HEK293 (cell line): ENCODE results near the gene TET1.
"Not testable (repeated sequence)": the region's sequence is repeated elsewhere in the genome, so short reads cannot be mapped to it uniquely, and the experiment has no call there.

Experiments used
- CTCF ChIA-PET: fragments of 350-600 bp; formaldehyde crosslinking; extraction: SDS; loops from one replicate; lab custom pipeline; 2021; ENCODE audit warnings: antibody characterized with exemption; lab: Yijun Ruan, JAX
- POLR2A ChIA-PET: fragments of 300-600 bp; formaldehyde crosslinking; extraction: SDS; loops from one replicate; lab custom pipeline; 2020; ENCODE audit warnings: antibody characterized with exemption, inconsistent platforms; lab: Yijun Ruan, JAX
- H3K27ac ChIP-seq: fragments of 200-500 bp; sonication (Bioruptor generic); 2 replicates; pipeline ENCODE4 v1.5.1; 2014; ENCODE audit warnings: low read depth, low read length, control low read depth, inconsistent platforms; ENCODE audit errors: extremely low read depth
- H3K36me3 ChIP-seq, 2 experiments: fragments of 200-500 bp in 1 of 2; sonication (Bioruptor generic) in 1 of 2; 1 replicate in 1 of 2; 2 replicates in 1 of 2; pipeline ENCODE4 v1.5.1; 2014 to 2017; ENCODE audit warnings: inconsistent platforms in 2 of 2, low read length in 2 of 2; ENCODE audit not compliant: control insufficient read depth in 2 of 2, insufficient read depth in 1 of 2
- H3K4me1 ChIP-seq: fragments of 200-500 bp; sonication (Bioruptor generic); 2 replicates; pipeline ENCODE4 v1.5.1; 2014; ENCODE audit warnings: mild to moderate bottlenecking, low read length, inconsistent platforms; ENCODE audit not compliant: control insufficient read depth, insufficient read depth
- H3K4me3 ChIP-seq: 2 replicates; pipeline ENCODE4 v1.5.1; 2011; ENCODE audit warnings: low read depth, mild to moderate bottlenecking, control low read depth, low read length, moderate library complexity
- H3K9me3 ChIP-seq: fragments of 200-500 bp; sonication (Bioruptor generic); 2 replicates; pipeline ENCODE4 v1.5.1; 2014; ENCODE audit warnings: low read depth, low read length, inconsistent platforms; ENCODE audit not compliant: control insufficient read depth, insufficient read depth
- GFI1B ChIP-seq: fragments of 450-650 bp; formaldehyde crosslinking; IDR thresholded peaks from 2 replicates; pipeline ENCODE4 v1.5.1; 2016; ENCODE audit warnings: missing biosample characterization, missing genetic modification characterization
- GLI4 ChIP-seq: fragments of 450-650 bp; formaldehyde crosslinking; IDR thresholded peaks from 2 replicates; pipeline ENCODE4 v1.5.1; 2016; ENCODE audit warnings: missing biosample characterization, missing genetic modification characterization
- GLIS2 ChIP-seq: fragments of 450-650 bp; formaldehyde crosslinking; IDR thresholded peaks from 2 replicates; pipeline ENCODE4 v1.5.1; 2016; ENCODE audit warnings: missing biosample characterization, missing genetic modification characterization
- MZF1 ChIP-seq: fragments of 450-650 bp; formaldehyde crosslinking; IDR thresholded peaks from 2 replicates; pipeline ENCODE4 v1.5.1; 2017; ENCODE audit warnings: missing biosample characterization, missing genetic modification characterization, borderline replicate concordance
- ZBTB8A ChIP-seq: fragments of 450-650 bp; formaldehyde crosslinking; IDR thresholded peaks from 2 replicates; pipeline ENCODE4 v1.5.1; 2016; ENCODE audit warnings: missing biosample characterization, missing genetic modification characterization
- ZFP69B ChIP-seq: fragments of 450-650 bp; formaldehyde crosslinking; IDR thresholded peaks from 2 replicates; pipeline ENCODE4 v1.5.1; 2016; ENCODE audit warnings: missing biosample characterization, missing genetic modification characterization
- ZIC2 ChIP-seq: fragments of 450-650 bp; formaldehyde crosslinking; IDR thresholded peaks from 2 replicates; pipeline ENCODE4 v1.5.1; 2016; ENCODE audit warnings: missing biosample characterization, missing genetic modification characterization
- ZNF140 ChIP-seq: fragments of 450-650 bp; formaldehyde crosslinking; IDR thresholded peaks from 2 replicates; pipeline ENCODE4 v1.5.1; 2016; ENCODE audit warnings: missing biosample characterization, missing genetic modification characterization
- ZNF157 ChIP-seq: fragments of 450-650 bp; formaldehyde crosslinking; IDR thresholded peaks from 2 replicates; pipeline ENCODE4 v1.5.1; 2016; ENCODE audit warnings: missing biosample characterization, missing genetic modification characterization
- ZNF214 ChIP-seq: fragments of 450-650 bp; formaldehyde crosslinking; IDR thresholded peaks from 2 replicates; pipeline ENCODE4 v1.5.1; 2017; ENCODE audit warnings: missing biosample characterization, mild to moderate bottlenecking, missing genetic modification characterization, borderline replicate concordance
- ZNF324 ChIP-seq: fragments of 450-650 bp; formaldehyde crosslinking; IDR thresholded peaks from 2 replicates; pipeline ENCODE4 v1.5.1; 2016; ENCODE audit warnings: missing biosample characterization, missing genetic modification characterization
- ZNF548 ChIP-seq: fragments of 450-650 bp; formaldehyde crosslinking; IDR thresholded peaks from 2 replicates; pipeline ENCODE4 v1.5.1; 2016; ENCODE audit warnings: missing biosample characterization, missing genetic modification characterization
- ZNF585B ChIP-seq: fragments of 450-650 bp; formaldehyde crosslinking; IDR thresholded peaks from 2 replicates; pipeline ENCODE4 v1.5.1; 2016; ENCODE audit warnings: missing biosample characterization, missing genetic modification characterization
- ZNF610 ChIP-seq: fragments of 450-650 bp; formaldehyde crosslinking; IDR thresholded peaks from 2 replicates; pipeline ENCODE4 v1.5.1; 2016; ENCODE audit warnings: missing biosample characterization, missing genetic modification characterization, borderline replicate concordance
- ZNF626 ChIP-seq: fragments of 450-650 bp; sonication (Bioruptor Pico); formaldehyde crosslinking; IDR thresholded peaks from 2 replicates; pipeline ENCODE4 v1.5.1; 2018; ENCODE audit warnings: missing biosample characterization, missing genetic modification characterization, inconsistent platforms
- ZNF777 ChIP-seq: fragments of 450-650 bp; formaldehyde crosslinking; IDR thresholded peaks from 2 replicates; pipeline ENCODE4 v1.5.1; 2017; ENCODE audit warnings: missing biosample characterization, missing genetic modification characterization, borderline replicate concordance
- ZNF792 ChIP-seq: fragments of 450-650 bp; formaldehyde crosslinking; IDR thresholded peaks from 2 replicates; pipeline ENCODE4 v1.5.1; 2016; ENCODE audit warnings: missing biosample characterization, missing genetic modification characterization
- TF ChIP-seq, protein P1 (sequence below): fragments of 450-650 bp; formaldehyde crosslinking; IDR thresholded peaks from 2 replicates; pipeline ENCODE4 v1.5.1; 2016; ENCODE audit warnings: missing biosample characterization, missing genetic modification characterization
- TF ChIP-seq, protein P2 (sequence below): fragments of 450-650 bp; IDR thresholded peaks from 2 replicates; pipeline ENCODE4 v1.5.1; 2018; ENCODE audit warnings: missing biosample characterization, missing genetic modification characterization
- TF ChIP-seq, protein P3 (sequence below): fragments of 450-650 bp; formaldehyde crosslinking; IDR thresholded peaks from 2 replicates; pipeline ENCODE4 v1.5.1; 2016; ENCODE audit warnings: missing biosample characterization, missing genetic modification characterization

TET1 gene

DNA sequence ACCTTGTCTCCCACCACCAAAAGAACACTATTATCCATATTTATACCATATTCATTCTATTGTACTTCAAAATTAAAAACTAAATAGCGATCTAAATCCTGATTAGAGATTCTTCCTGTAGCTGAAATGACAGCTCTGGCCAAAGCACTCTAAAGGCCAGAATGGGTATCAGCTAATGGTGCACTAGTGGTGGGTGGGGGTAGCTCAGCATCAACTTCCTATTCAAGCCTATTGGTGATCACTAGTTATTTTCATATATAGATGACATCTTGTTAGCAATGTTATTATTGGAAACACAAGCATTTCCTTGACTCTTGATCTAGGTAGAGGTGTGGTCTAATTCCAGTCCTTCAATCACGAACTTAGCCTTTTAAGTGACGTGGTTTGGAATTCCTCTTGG is 43.6 kb downstream of the TET1 start:
- Histone ChIP-seq H3K36me3 (peaks cover 3 to 12% of the 10 kb centered on the region in 2 experiments; a peak in 2 of 3 replicates), H3K4me3 (no peak overlapping the region), H3K4me1 (peaks cover 13% of the 10 kb centered on the region), H3K9me3 (no peaks in the 10 kb centered on the region), H3K27ac (no peak overlapping the region)
- ChIA-PET POLR2A (interaction anchor here (0.5 to 0.6 kb wide), 2 partner anchors 8 to 272 kb away, joined by 3 to 5 read pairs; partner anchors contain the start of gene HNRNPH3), CTCF (no interaction called here)
- TF ChIP-seq ZNF626 (tag by site-specific recombination), result no peak
- TF ChIP-seq GLIS2 (tag by site-specific recombination), result no peak
- TF ChIP-seq, protein P1, sequence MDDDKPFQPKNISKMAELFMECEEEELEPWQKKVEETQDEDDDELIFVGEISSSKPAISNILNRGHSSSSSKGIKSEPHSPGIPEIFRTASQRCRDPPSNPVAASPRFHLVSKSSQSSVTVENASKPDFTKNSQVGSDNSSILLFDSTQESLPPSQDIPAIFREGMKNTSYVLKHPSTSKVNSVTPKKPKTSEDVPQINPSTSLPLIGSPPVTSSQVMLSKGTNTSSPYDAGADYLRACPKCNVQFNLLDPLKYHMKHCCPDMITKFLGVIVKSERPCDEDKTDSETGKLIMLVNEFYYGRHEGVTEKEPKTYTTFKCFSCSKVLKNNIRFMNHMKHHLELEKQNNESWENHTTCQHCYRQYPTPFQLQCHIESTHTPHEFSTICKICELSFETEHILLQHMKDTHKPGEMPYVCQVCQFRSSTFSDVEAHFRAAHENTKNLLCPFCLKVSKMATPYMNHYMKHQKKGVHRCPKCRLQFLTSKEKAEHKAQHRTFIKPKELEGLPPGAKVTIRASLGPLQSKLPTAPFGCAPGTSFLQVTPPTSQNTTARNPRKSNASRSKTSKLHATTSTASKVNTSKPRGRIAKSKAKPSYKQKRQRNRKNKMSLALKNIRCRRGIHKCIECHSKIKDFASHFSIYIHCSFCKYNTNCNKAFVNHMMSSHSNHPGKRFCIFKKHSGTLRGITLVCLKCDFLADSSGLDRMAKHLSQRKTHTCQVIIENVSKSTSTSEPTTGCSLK (tag by site-specific recombination), result no peak
- TF ChIP-seq GLI4, result no peak

DNA sequence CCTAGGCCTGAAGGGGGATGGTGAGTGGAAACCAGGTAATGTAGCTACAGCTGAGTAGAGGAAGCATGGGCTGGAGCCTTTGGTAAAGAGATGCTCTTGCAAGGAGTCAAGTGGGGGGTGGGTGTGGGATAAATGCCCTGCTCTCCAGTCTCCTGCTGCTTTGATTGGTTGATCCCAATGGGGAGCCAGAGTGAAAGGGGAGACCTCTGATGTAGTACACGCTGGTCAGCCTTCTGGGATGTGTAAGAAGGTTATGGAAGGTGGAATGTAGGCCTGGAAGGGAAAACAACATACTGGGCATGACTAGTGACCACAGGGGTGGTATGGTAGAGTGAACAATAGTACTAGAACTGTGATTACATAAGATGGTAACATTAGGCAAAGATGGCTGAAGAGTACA is 44.3 kb downstream of the TET1 start:
- TF ChIP-seq ZNF214 (tag by site-specific recombination), result no peak
- no peak for TF ChIP-seq ZNF610
- TF ChIP-seq ZIC2, result peak; percentile 57
- POLR2A ChIA-PET, result interaction anchor here (0.5 kb wide), 1 partner anchor 8 kb away, joined by 3 read pairs; no protein-coding TSS in a partner anchor
- Histone ChIP-seq H3K4me1 (peaks cover 12% of the 10 kb centered on the region), H3K27ac (no peak overlapping the region), H3K36me3 (peaks cover 3 to 12% of the 10 kb centered on the region in 2 experiments; a peak in 2 of 3 replicates), H3K9me3 (no peaks in the 10 kb centered on the region), H3K4me3 (no peak overlapping the region)
- CTCF ChIA-PET, result no interaction called here

DNA sequence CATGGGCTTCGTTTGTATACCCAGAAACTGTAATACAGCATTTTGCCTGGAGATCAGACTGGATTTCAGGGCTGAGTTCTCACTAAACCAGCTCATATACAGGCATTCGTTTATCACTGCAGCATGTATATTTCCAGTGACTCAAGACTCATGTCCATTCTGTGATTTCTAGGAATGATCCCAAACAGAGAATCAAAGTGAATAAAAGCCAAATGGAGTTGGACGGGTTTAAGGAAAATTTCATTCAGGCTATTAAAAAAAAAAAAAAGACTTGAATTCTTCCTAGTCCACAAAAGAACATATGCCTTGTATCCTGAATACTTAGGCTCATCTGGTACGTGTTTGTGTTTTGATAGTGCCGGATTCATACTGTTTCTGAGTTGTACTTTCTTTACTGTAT is 46.8 kb downstream of the TET1 start:
- no peak overlapping the region for H3K4me3 ChIP-seq
- TF ChIP-seq ZNF548 (tag by site-specific recombination) (no peak), ZNF140 (tag by site-specific recombination) (no peak), MZF1 (tag by site-specific recombination) (no peak), ZNF585B (no peak), GFI1B (tag by site-specific recombination) (no peak), ZNF324 (tag by site-specific recombination) (no peak), ZFP69B (tag by site-specific recombination) (no peak), ZNF157 (no peak), ZNF792 (tag by site-specific recombination) (no peak), ZBTB8A (tag by site-specific recombination) (no peak), ZNF777 (no peak)
- TF ChIP-seq, protein P2, sequence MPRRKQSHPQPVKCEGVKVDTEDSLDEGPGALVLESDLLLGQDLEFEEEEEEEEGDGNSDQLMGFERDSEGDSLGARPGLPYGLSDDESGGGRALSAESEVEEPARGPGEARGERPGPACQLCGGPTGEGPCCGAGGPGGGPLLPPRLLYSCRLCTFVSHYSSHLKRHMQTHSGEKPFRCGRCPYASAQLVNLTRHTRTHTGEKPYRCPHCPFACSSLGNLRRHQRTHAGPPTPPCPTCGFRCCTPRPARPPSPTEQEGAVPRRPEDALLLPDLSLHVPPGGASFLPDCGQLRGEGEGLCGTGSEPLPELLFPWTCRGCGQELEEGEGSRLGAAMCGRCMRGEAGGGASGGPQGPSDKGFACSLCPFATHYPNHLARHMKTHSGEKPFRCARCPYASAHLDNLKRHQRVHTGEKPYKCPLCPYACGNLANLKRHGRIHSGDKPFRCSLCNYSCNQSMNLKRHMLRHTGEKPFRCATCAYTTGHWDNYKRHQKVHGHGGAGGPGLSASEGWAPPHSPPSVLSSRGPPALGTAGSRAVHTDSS (tag by site-specific recombination), result no peak
- TF ChIP-seq, protein P3, sequence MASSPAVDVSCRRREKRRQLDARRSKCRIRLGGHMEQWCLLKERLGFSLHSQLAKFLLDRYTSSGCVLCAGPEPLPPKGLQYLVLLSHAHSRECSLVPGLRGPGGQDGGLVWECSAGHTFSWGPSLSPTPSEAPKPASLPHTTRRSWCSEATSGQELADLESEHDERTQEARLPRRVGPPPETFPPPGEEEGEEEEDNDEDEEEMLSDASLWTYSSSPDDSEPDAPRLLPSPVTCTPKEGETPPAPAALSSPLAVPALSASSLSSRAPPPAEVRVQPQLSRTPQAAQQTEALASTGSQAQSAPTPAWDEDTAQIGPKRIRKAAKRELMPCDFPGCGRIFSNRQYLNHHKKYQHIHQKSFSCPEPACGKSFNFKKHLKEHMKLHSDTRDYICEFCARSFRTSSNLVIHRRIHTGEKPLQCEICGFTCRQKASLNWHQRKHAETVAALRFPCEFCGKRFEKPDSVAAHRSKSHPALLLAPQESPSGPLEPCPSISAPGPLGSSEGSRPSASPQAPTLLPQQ (tag by site-specific recombination), result no peak
- H3K36me3 ChIP-seq, result peaks cover 3 to 11% of the 10 kb centered on the region in 2 experiments; a peak in 2 of 3 replicates
- no peaks in the 10 kb centered on the region for H3K9me3 ChIP-seq
- H3K4me1 ChIP-seq, result no peaks in the 10 kb centered on the region
- CTCF ChIA-PET, result interaction anchor here (0.6 kb wide), 1 partner anchor 285 kb away, joined by 5 read pairs; no protein-coding TSS in a partner anchor
- POLR2A ChIA-PET, result interaction anchor here (0.7 kb wide), 1 partner anchor 32 kb away, joined by 4 read pairs; no protein-coding TSS in a partner anchor
- no peak overlapping the region for H3K27ac ChIP-seq

DNA sequence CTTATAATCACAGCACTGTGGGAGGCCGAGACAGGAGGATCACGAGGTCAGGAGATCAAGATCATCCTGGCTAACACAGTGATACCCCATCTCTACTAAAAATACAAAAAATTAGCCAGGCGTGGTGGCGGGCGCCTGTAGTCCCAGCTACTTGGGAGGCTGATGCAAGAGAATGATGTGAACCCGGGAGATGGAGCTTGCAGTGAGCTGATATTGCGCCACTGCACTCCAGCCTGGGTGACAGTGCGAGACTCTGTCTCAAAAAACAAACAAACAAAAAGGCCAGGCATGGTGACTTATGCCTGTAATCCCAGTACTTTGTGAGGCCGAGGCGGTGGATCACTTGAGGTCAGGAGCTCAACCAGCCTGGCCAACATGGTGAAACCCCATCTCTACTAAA is 49.9 kb downstream of the TET1 start:
- H3K4me3 ChIP-seq, H3K36me3 ChIP-seq, POLR2A ChIA-PET, H3K9me3 ChIP-seq, H3K4me1 ChIP-seq, H3K27ac ChIP-seq, CTCF ChIA-PET: not testable (repeated sequence)
